Endothelial cell of umbilical vein (primary cell): ENCODE results near the gene RNLS.

Experiments used
- CTCF ChIP-seq, 2 donors: IDR thresholded peaks; 1 replicate in 1 of 2; 2 replicates in 1 of 2; pipeline ENCODE4 v1.5.1; 2011; ENCODE audit warnings: low read length in 2 of 2, mild to moderate bottlenecking in 2 of 2, moderate library complexity in 2 of 2, control low read depth in 1 of 2, inconsistent platforms in 1 of 2, low read depth in 1 of 2; ENCODE audit not compliant: insufficient read depth in 1 of 2; ENCODE audit errors: extremely low read depth in 1 of 2
- EZH2 ChIP-seq: IDR thresholded peaks from 2 replicates; pipeline ENCODE4 v1.6.1; 2012; ENCODE audit warnings: borderline replicate concordance, low read depth, mild to moderate bottlenecking, moderate library complexity, low read length, inconsistent platforms; ENCODE audit not compliant: severe bottlenecking
- MYC ChIP-seq: IDR thresholded peaks from one replicate; pipeline ENCODE4 v1.6.1; 2011; ENCODE audit warnings: mild to moderate bottlenecking, low read depth, low read length
- POLR2A ChIP-seq: IDR thresholded peaks from 2 replicates; pipeline ENCODE4 v1.6.1; 2012; ENCODE audit warnings: low read depth, mild to moderate bottlenecking, control low read depth, low read length
- POLR2AphosphoS5 ChIP-seq: IDR thresholded peaks from 2 replicates; pipeline ENCODE4 v1.6.1; 2012; ENCODE audit warnings: low read depth, mild to moderate bottlenecking, control low read depth, low read length, moderate library complexity; ENCODE audit not compliant: insufficient read depth

GRCh38 chr10:88623835-88624234 lies 40.7 kb upstream of the RNLS start:
- TF ChIP-seq CTCF (IDR thresholded peaks at IDR 0.05; ENCODE audit: extremely low read depth in 1 of 2, insufficient read depth in 1 of 2, low read depth in 1 of 2, low read length in 2 of 2) (no peak), POLR2AphosphoS5 (no peak), EZH2 (no peak), POLR2A (no peak), MYC (no peak)
